NB4 (cell line): ENCODE results near the gene C1QL3.

Experiments
- DNase-seq: peaks from one replicate; pipeline ENCODE4 v3.0.0; 2010; ENCODE audit warnings: low read depth
- H3K4me3 ChIP-seq: one replicate; pipeline ENCODE4 v1.5.1; 2011; ENCODE audit warnings: mild to moderate bottlenecking, low read depth, low read length, moderate library complexity
- MYC ChIP-seq: IDR thresholded peaks from 2 replicates; pipeline ENCODE4 v1.6.1; 2011; ENCODE audit warnings: low read depth, low read length
- POLR2A ChIP-seq: IDR thresholded peaks from 2 replicates; pipeline ENCODE4 v1.6.1; 2011; ENCODE audit warnings: mild to moderate bottlenecking; ENCODE audit not compliant: insufficient read length; ENCODE audit errors: extremely low read depth
- TF ChIP-seq, protein P1 (sequence below): IDR thresholded peaks from one replicate; pipeline ENCODE4 v1.5.1; 2012; ENCODE audit warnings: low read depth, low read length
- TF ChIP-seq, protein P2 (sequence below): IDR thresholded peaks from 2 replicates; pipeline ENCODE4 v1.6.1; 2011; ENCODE audit warnings: low read depth, low read length

The C1QL3 gene

DNA sequence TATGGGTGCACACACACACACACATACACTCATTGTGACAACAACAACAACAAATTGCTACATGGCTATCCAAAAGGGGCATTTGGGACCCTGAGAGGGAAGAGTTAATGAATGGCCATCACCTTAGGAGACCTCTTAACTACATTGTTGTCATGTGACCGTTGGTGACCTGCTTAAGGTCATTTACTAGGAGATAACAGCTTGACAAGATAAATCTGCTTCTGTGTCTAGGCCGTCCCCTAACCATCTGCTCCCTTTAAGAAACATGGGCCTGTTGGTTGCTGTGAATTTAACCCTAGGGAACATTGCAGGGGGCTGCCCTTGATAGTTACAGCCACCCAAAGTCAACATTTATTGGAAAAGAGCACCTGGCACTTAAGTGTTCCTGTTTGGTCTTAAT lies 29.7 kb downstream of the C1QL3 start:
- no peak overlapping the region for H3K4me3 ChIP-seq
- no peak for TF ChIP-seq POLR2A
- TF ChIP-seq, protein P1, sequence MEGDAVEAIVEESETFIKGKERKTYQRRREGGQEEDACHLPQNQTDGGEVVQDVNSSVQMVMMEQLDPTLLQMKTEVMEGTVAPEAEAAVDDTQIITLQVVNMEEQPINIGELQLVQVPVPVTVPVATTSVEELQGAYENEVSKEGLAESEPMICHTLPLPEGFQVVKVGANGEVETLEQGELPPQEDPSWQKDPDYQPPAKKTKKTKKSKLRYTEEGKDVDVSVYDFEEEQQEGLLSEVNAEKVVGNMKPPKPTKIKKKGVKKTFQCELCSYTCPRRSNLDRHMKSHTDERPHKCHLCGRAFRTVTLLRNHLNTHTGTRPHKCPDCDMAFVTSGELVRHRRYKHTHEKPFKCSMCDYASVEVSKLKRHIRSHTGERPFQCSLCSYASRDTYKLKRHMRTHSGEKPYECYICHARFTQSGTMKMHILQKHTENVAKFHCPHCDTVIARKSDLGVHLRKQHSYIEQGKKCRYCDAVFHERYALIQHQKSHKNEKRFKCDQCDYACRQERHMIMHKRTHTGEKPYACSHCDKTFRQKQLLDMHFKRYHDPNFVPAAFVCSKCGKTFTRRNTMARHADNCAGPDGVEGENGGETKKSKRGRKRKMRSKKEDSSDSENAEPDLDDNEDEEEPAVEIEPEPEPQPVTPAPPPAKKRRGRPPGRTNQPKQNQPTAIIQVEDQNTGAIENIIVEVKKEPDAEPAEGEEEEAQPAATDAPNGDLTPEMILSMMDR: no peak
- TF ChIP-seq, protein P2, sequence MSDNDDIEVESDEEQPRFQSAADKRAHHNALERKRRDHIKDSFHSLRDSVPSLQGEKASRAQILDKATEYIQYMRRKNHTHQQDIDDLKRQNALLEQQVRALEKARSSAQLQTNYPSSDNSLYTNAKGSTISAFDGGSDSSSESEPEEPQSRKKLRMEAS: no peak
- TF ChIP-seq MYC: no peak
- DNase-seq: no peak

DNA sequence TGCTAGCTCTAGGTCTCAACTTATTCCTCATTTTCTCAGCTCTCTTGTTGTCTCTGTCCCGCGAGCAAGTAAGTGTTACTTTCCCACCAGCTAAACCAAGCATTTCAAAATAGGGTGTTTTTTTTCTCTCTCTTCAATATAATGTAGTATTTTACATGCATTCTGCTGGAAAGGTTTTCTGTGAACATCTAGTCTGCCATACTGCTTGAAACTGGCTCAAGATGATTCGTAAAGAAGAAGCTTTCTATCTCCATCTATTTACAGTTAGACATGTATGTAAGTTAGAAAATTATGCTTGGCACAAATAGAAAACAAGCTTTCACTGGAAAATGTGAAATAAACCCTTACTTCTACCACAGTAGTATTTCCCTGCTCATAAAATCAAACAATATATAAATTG lies 31.2 kb downstream of the C1QL3 start:
- DNase-seq: no peak
- no peak overlapping the region for H3K4me3 ChIP-seq
- TF ChIP-seq MYC: no peak
- TF ChIP-seq POLR2A: no peak
- TF ChIP-seq, protein P1: no peak
- TF ChIP-seq, protein P2: no peak

DNA sequence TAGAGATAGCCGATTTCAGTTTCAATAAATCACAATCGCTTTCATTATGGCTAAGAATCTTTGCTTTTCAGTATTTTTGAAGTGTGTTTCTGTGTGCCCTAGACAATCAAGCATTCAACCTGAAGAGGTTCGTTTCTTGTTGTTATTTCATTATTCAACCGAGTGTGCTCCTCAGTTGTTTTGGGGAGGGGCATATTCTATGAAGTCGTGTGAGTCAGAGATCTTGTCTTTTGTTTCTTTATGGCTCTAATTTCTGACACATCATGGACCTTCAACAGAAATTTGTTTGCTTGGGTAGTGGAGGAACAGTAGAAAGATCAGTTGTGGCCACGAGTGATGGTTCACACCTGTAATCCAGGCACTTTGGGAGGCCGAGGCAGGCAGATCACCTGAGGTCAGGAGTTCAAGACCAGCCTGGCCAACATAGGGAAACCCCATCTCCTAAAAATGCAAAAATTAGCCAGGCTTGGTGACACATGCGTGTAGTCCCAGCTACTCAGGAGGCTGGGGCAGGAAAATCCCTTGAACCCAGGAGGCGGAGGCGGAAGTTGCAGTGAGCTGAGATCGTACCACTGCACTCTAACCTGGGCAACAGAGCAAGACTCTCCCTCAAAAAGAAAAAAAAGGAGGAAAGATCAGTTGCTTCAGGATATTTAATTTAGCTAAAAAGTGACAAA lies 38.3 kb downstream of the C1QL3 start:
- H3K4me3 ChIP-seq: no peak overlapping the region
- no peak for DNase-seq
- TF ChIP-seq, protein P2: no peak
- TF ChIP-seq, protein P1: no peak
- no peak for TF ChIP-seq POLR2A
- TF ChIP-seq MYC: no peak

DNA sequence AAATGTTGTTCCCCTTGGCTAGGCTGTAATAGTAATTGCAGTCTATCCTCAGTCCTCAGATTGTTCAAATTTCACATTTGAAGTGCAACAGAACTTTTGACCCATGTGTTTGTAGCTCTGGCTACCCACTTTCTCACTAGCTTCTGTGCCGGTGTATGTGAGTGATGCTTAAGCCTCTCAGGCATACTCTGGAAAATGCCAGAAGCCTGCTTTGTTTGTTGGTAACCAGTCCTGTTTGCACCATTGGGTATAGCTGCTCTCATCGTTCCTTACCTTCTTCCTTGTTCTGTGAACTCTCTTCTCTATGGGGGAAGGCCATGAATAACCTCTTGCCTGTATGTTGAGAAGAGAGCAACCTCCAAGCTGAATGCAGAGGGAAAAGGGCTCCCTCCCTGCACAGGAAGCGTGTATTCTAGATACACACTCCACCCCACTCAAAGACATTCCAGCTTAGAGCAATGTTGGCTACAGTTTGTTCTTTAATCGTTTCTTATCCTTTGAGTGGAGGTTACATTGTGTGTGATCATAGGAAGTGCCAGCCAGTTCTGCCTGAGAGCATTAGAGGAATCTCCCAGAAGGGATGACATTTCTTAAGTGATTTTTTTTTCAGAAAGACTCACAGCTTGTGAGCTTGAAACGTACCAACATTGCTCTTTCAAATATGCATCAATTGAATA lies 40.5 kb downstream of the C1QL3 start:
- TF ChIP-seq MYC (no peak), POLR2A (no peak)
- TF ChIP-seq, protein P2: no peak
- TF ChIP-seq, protein P1: no peak
- no peak overlapping the region for H3K4me3 ChIP-seq
- DNase-seq: no peak

DNA sequence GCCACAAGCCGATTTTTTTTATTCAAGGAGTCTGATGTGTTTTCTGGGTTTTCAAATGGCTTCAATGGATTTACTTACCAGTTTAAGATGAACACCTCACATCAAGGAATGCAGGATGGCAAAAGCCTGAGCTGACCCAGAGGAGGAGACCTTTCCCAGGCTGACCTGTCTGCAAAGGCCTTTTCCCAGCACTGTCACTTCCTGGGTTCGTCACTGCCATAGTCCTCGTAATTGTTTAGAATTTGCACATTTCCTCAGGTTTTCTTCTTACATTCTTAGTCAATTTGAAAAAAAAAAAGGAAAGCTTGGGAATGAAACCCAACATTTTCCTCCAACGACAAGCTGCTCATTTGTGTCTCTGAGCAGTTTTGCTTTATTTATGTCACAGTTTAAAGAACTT lies 42.9 kb downstream of the C1QL3 start:
- TF ChIP-seq, protein P2: no peak
- no peak for TF ChIP-seq MYC
- TF ChIP-seq, protein P1: no peak
- TF ChIP-seq POLR2A: no peak
- H3K4me3 ChIP-seq: no peak overlapping the region
- no peak for DNase-seq
